Thyroid gland (tissue), 4 donors: ENCODE measurements around the gene ADGRB3. TPM values are rescaled to one million over a fixed set of nuclear protein-coding genes. Genes with fewer than 3 reads are reported as not detected.

ENCODE experiments used
- DNase-seq, 2 donors: peaks; one replicate each; pipeline ENCODE4 v3.0.0-alpha.2; 2019
- H3K27ac ChIP-seq, 3 donors: fragments of 200-600 bp; sonication (generic); 1 replicate in 2 of 3; 2 replicates in 1 of 3; pipeline ENCODE4 v1.5.1; 2016 to 2019; ENCODE audit warnings: mild to moderate bottlenecking in 1 of 3, moderate library complexity in 1 of 3
- H3K27me3 ChIP-seq: fragments of 200-600 bp; sonication (generic); one replicate; pipeline ENCODE4 v1.5.1; 2019
- H3K36me3 ChIP-seq, 2 donors: fragments of 200-600 bp; sonication (generic); one replicate each; pipeline ENCODE4 v1.5.1; 2016 to 2019
- H3K4me1 ChIP-seq, 2 donors: fragments of 200-600 bp; sonication (generic); one replicate each; pipeline ENCODE4 v1.5.1; 2017 to 2019
- H3K4me3 ChIP-seq, 3 donors: fragments of 200-600 bp; sonication (generic); replicated peaks in 1 of 3; 1 replicate in 2 of 3; 2 replicates in 1 of 3; pipeline ENCODE4 v1.5.1; 2016; ENCODE audit warnings: mild to moderate bottlenecking in 1 of 3
- H3K9me3 ChIP-seq: fragments of 200-600 bp; sonication (generic); one replicate; pipeline ENCODE4 v1.5.1; 2017
- CTCF ChIP-seq, 6 experiments: fragments of 200-600 bp in 3 of 6; fragments of 450-650 bp in 3 of 6; sonication (generic) in 3 of 6; IDR thresholded peaks; one replicate each; pipeline ENCODE4 v1.5.1; 2016 to 2019; ENCODE audit warnings: antibody characterized with exemption in 6 of 6, mild to moderate bottlenecking in 2 of 6, inconsistent platforms in 1 of 6, moderate library complexity in 1 of 6
- POLR2A ChIP-seq, 2 donors: fragments of 450-650 bp; IDR thresholded peaks; one replicate each; pipeline ENCODE4 v1.6.1; 2017; ENCODE audit warnings: antibody characterized with exemption in 2 of 2, mild to moderate bottlenecking in 2 of 2, moderate library complexity in 1 of 2
- WGBS, 2 donors: methylation state at CpG; one replicate each; pipeline ENCODE4 v1.1.5; 2017; 5-methylcytosine and 5-hydroxymethylcytosine counted together
- intact Hi-C: fragments of 100-400 bp; cut with DNase I; formaldehyde crosslinking; loops from one replicate; pipeline ENCODE4 v1.15.1; 2023
- total RNA-seq, 4 donors: library from RNA; depleted of rRNA; stranded (reverse); fragments of >200 nt; gene quantifications; one replicate each; pipeline ENCODE4 v1.2.3, GENCODE V29; 2016

ADGRB3 gene
- total RNA-seq, 4 donors from 2014 or later, result 0.45 to 3.0 (median 1.4) TPM

GRCh38 chr6:69220375-69220774, 585.3 kb downstream of the ADGRB3 start:
- Histone ChIP-seq H3K4me1 (no peaks in the 10 kb centered on the region), H3K36me3 (no peaks in the 10 kb centered on the region), H3K27ac (no peak overlapping the region), H3K9me3 (no peaks in the 10 kb centered on the region), H3K27me3 (no peaks in the 10 kb centered on the region), H3K4me3 (no peak overlapping the region)
- TF ChIP-seq CTCF (IDR thresholded peaks at IDR 0.05) (no peak), POLR2A (IDR thresholded peaks at IDR 0.05) (no peak)
- 79 to 84% methylated on average over 3 of the region's 3 CpGs for WGBS, 2 donors
- DNase-seq, result no peak
- intact Hi-C loops, result no loop called here

GRCh38 chr6:69232008-69232407, 596.9 kb downstream of the ADGRB3 start:
- 52 to 60% methylated on average over 3 of the region's 3 CpGs for WGBS, 2 donors
- intact Hi-C loops, result no loop called here
- TF ChIP-seq POLR2A (IDR thresholded peaks at IDR 0.05), result no peak
- TF ChIP-seq CTCF (IDR thresholded peaks at IDR 0.05), result no peak
- DNase-seq, result no peak
- H3K4me3 ChIP-seq, result no peak overlapping the region
- no peaks in the 10 kb centered on the region for H3K27me3 ChIP-seq
- no peaks in the 10 kb centered on the region for H3K9me3 ChIP-seq
- H3K4me1 ChIP-seq, result no peaks in the 10 kb centered on the region
- no peaks in the 10 kb centered on the region for H3K36me3 ChIP-seq
- H3K27ac ChIP-seq, result no peak overlapping the region

- H3K27me3 ChIP-seq, result no peaks in the 10 kb centered on the region
- DNase-seq, result no peak
- no peak for TF ChIP-seq CTCF (IDR thresholded peaks at IDR 0.05)
- TF ChIP-seq POLR2A (IDR thresholded peaks at IDR 0.05), result no peak
- 15 to 16% methylated on average over 8 of the region's 8 CpGs for WGBS, 2 donors
- no peak overlapping the region for H3K4me3 ChIP-seq
- no peaks in the 10 kb centered on the region for H3K9me3 ChIP-seq
- intact Hi-C loops, result no loop called here
- no peak overlapping the region for H3K27ac ChIP-seq
- H3K4me1 ChIP-seq, result no peaks in the 10 kb centered on the region
- no peaks in the 10 kb centered on the region for H3K36me3 ChIP-seq
Measured at GRCh38 chr6:69232496-69232895, 597.4 kb downstream of the ADGRB3 start.

GRCh38 chr6:69232911-69233448, 597.9 kb downstream of the ADGRB3 start:
- Histone ChIP-seq H3K27ac (no peak overlapping the region), H3K27me3 (no peaks in the 10 kb centered on the region), H3K4me3 (no peak overlapping the region), H3K4me1 (no peaks in the 10 kb centered on the region), H3K9me3 (no peaks in the 10 kb centered on the region), H3K36me3 (no peaks in the 10 kb centered on the region)
- 8% methylated on average over 28 of the region's 28 CpGs for WGBS, 2 donors
- intact Hi-C loops, result no loop called here
- TF ChIP-seq CTCF (IDR thresholded peaks at IDR 0.05), result no peak
- TF ChIP-seq POLR2A (IDR thresholded peaks at IDR 0.05), result no peak
- DNase-seq, result peak; percentile 54 to 66

GRCh38 chr6:69238067-69238466, 603.0 kb downstream of the ADGRB3 start:
- TF ChIP-seq POLR2A (IDR thresholded peaks at IDR 0.05), result no peak
- no peak for TF ChIP-seq CTCF (IDR thresholded peaks at IDR 0.05)
- H3K27me3 ChIP-seq, result no peaks in the 10 kb centered on the region
- WGBS, 2 donors, result 23 to 36% methylated on average over 1 of the region's 1 CpG
- intact Hi-C loops, result no loop called here
- H3K36me3 ChIP-seq, result no peaks in the 10 kb centered on the region
- H3K9me3 ChIP-seq, result no peaks in the 10 kb centered on the region
- no peak for DNase-seq
- no peak overlapping the region for H3K27ac ChIP-seq
- H3K4me3 ChIP-seq, result no peak overlapping the region
- no peaks in the 10 kb centered on the region for H3K4me1 ChIP-seq
